ENCODE data around the gene RMDN2.

DNA sequence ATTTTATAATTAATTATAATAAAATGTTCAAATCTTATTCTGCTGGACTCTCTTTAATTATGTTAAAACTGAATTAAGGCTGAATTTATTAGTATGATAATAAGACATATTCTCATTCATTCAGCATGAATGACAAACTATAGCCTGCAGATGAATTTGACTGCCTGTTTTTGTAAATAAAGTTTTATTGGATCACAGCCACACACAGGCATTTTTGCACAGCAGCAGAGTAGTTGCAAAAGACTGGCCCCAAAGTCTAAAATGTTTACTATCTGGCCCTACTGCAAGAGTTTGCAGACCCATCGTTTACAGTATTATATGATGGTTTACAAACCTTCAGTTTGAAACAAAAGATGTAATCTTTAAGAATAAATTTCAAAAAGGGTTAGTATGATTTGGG lies 58.6 kb downstream of the RMDN2 start:
- TF ChIP-seq, protein P1, sequence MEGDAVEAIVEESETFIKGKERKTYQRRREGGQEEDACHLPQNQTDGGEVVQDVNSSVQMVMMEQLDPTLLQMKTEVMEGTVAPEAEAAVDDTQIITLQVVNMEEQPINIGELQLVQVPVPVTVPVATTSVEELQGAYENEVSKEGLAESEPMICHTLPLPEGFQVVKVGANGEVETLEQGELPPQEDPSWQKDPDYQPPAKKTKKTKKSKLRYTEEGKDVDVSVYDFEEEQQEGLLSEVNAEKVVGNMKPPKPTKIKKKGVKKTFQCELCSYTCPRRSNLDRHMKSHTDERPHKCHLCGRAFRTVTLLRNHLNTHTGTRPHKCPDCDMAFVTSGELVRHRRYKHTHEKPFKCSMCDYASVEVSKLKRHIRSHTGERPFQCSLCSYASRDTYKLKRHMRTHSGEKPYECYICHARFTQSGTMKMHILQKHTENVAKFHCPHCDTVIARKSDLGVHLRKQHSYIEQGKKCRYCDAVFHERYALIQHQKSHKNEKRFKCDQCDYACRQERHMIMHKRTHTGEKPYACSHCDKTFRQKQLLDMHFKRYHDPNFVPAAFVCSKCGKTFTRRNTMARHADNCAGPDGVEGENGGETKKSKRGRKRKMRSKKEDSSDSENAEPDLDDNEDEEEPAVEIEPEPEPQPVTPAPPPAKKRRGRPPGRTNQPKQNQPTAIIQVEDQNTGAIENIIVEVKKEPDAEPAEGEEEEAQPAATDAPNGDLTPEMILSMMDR (IDR thresholded peaks at IDR 0.05): no peak
- no peak for TF ChIP-seq POLR2A (IDR thresholded peaks at IDR 0.05)

Data from thyroid gland (tissue), 4 donors.